DND-41 (cell line): ENCODE measurements around the gene UPB1.

Experiments
- ATAC-seq: fragments of 200-7000 bp; cut with Tn5 transposase; 3 replicates; pipeline ENCODE4 v1.9.1; 2021; ENCODE audit warnings: low read depth; ENCODE audit not compliant: insufficient read depth
- DNase-seq: peaks from one replicate; pipeline ENCODE4 v3.0.0-alpha.2; 2020
- H2AFZ ChIP-seq: 2 replicates; pipeline ENCODE4 v1.6.0; 2012; ENCODE audit warnings: low read depth, low read length
- H3K27ac ChIP-seq: 2 replicates; pipeline ENCODE4 v1.5.1; 2012; ENCODE audit warnings: low read length, inconsistent platforms
- H3K27me3 ChIP-seq: fragments of 200-600 bp; sonication (generic); 2 replicates; pipeline ENCODE4 v1.6.0; 2012; ENCODE audit warnings: low read length, mild to moderate bottlenecking, inconsistent platforms; ENCODE audit not compliant: insufficient read depth, poor library complexity
- H3K36me3 ChIP-seq: 2 replicates; pipeline ENCODE4 v1.5.1; 2012; ENCODE audit warnings: low read length, inconsistent platforms; ENCODE audit not compliant: insufficient read depth
- H3K4me1 ChIP-seq: 2 replicates; pipeline ENCODE4 v1.5.1; 2012; ENCODE audit warnings: mild to moderate bottlenecking, low read length; ENCODE audit not compliant: insufficient read depth
- H3K4me2 ChIP-seq: 2 replicates; pipeline ENCODE4 v1.6.0; 2012; ENCODE audit warnings: mild to moderate bottlenecking, moderate library complexity, low read length, inconsistent platforms; ENCODE audit not compliant: insufficient read depth
- H3K4me3 ChIP-seq, 2 experiments: fragments of 200-600 bp in 1 of 2; shearing (Covaris generic) in 1 of 2; 2 replicates each; pipeline ENCODE4 v1.5.1; 2012 to 2016; ENCODE audit warnings: inconsistent platforms in 2 of 2, low read length in 2 of 2, mild to moderate bottlenecking in 2 of 2, low read depth in 1 of 2, moderate library complexity in 1 of 2
- H3K79me2 ChIP-seq: 2 replicates; pipeline ENCODE4 v1.6.0; 2012; ENCODE audit warnings: low read length, inconsistent platforms; ENCODE audit not compliant: insufficient read depth
- H3K9ac ChIP-seq: 2 replicates; pipeline ENCODE4 v1.6.0; 2012; ENCODE audit warnings: low read depth, mild to moderate bottlenecking, inconsistent platforms, low read length, moderate library complexity
- H3K9me3 ChIP-seq: 2 replicates; pipeline ENCODE4 v1.5.1; 2012; ENCODE audit warnings: low read length, moderate library complexity, mild to moderate bottlenecking, inconsistent platforms; ENCODE audit not compliant: insufficient read depth, severe bottlenecking
- H4K20me1 ChIP-seq: 2 replicates; pipeline ENCODE4 v1.6.0; 2012; ENCODE audit warnings: low read length; ENCODE audit not compliant: insufficient read depth
- CTCF ChIP-seq: IDR thresholded peaks from 2 replicates; pipeline ENCODE4 v1.5.1; 2012; ENCODE audit warnings: borderline replicate concordance, low read length, moderate library complexity, mild to moderate bottlenecking; ENCODE audit not compliant: poor library complexity, severe bottlenecking; ENCODE audit errors: extremely low read depth
- EZH2 ChIP-seq: IDR thresholded peaks from 3 replicates; pipeline ENCODE4 v1.6.1; 2012; ENCODE audit warnings: borderline replicate concordance, low read depth, mild to moderate bottlenecking, moderate library complexity, low read length, inconsistent platforms; ENCODE audit not compliant: severe bottlenecking

The UPB1 gene

GRCh38 chr22:24504540-24504939 is 9.4 kb downstream of the UPB1 start:
- no peak for ATAC-seq
- H3K9ac ChIP-seq, result no peak overlapping the region
- no peak overlapping the region for H3K27ac ChIP-seq

GRCh38 chr22:24504956-24505736 is 10.0 kb downstream of the UPB1 start:
- ATAC-seq (no peak), DNase-seq (no peak)
- no peaks in the 10 kb centered on the region for H3K79me2 ChIP-seq
- no peaks in the 10 kb centered on the region for H3K9me3 ChIP-seq
- H3K4me2 ChIP-seq, result no peak overlapping the region
- H3K4me3 ChIP-seq, result no peak overlapping the region
- no peak overlapping the region for H2AFZ ChIP-seq
- no peaks in the 10 kb centered on the region for H3K36me3 ChIP-seq
- TF ChIP-seq CTCF (no peak), EZH2 (no peak)
- H3K27me3 ChIP-seq, result no peaks in the 10 kb centered on the region
- H4K20me1 ChIP-seq, result no peaks in the 10 kb centered on the region
- H3K9ac ChIP-seq, result no peak overlapping the region
- no peak overlapping the region for H3K27ac ChIP-seq
- peaks cover 4% of the 10 kb centered on the region; the same call in 1 of the 2 replicates for H3K4me1 ChIP-seq

More at GRCh38 chr22:24504540-24504939, 9.4 kb downstream of the UPB1 start:
- Histone ChIP-seq H2AFZ (no peak overlapping the region), H3K79me2 (no peaks in the 10 kb centered on the region), H3K27me3 (no peaks in the 10 kb centered on the region), H3K9me3 (no peaks in the 10 kb centered on the region), H3K4me1 (peaks cover 4% of the 10 kb centered on the region; the same call in 1 of the 2 replicates), H3K4me3 (no peak overlapping the region), H4K20me1 (no peaks in the 10 kb centered on the region), H3K36me3 (no peaks in the 10 kb centered on the region), H3K4me2 (no peak overlapping the region)
- TF ChIP-seq EZH2 (no peak), CTCF (no peak)
- DNase-seq, result no peak

- H3K79me2 ChIP-seq, result no peaks in the 10 kb centered on the region
- peaks cover 4% of the 10 kb centered on the region; the same call in 1 of the 2 replicates for H3K4me1 ChIP-seq
- no peak overlapping the region for H3K4me3 ChIP-seq
- no peaks in the 10 kb centered on the region for H3K27me3 ChIP-seq
- no peak overlapping the region for H3K9ac ChIP-seq
- no peak overlapping the region for H2AFZ ChIP-seq
- TF ChIP-seq EZH2 (no peak), CTCF (no peak)
- H3K36me3 ChIP-seq, result no peaks in the 10 kb centered on the region
- DNase-seq (no peak), ATAC-seq (no peak)
- H4K20me1 ChIP-seq, result no peaks in the 10 kb centered on the region
- no peak overlapping the region for H3K27ac ChIP-seq
- H3K4me2 ChIP-seq, result no peak overlapping the region
- H3K9me3 ChIP-seq, result no peaks in the 10 kb centered on the region
Measured at GRCh38 chr22:24506802-24507438, 11.8 kb downstream of the UPB1 start.
